BLaER1 treated with 17β-estradiol and CSF1 and Interleukin-3, amounts not matched to agents 10 nM and 100 nM (cell line): Measurements from ENCODE around the gene DGKH.
A peak's percentile ranks its signal among the peaks of the same experiment; 100 is the strongest.

Experiments
- H3K27ac ChIP-seq, 11 experiments: shearing (Covaris generic); formaldehyde crosslinking; 2 replicates each; pipeline ENCODE4 v1.8.1; 2022
- H3K27me3 ChIP-seq, 11 experiments: shearing (Covaris generic); formaldehyde crosslinking; 2 replicates each; pipeline ENCODE4 v1.8.1; 2022
- H3K36me3 ChIP-seq, 11 experiments: shearing (Covaris generic); formaldehyde crosslinking; 2 replicates each; pipeline ENCODE4 v1.8.1; 2022
- H3K4me1 ChIP-seq, 10 experiments: shearing (Covaris generic); formaldehyde crosslinking; 2 replicates each; pipeline ENCODE4 v1.8.1; 2022
- H3K4me2 ChIP-seq, 11 experiments: shearing (Covaris generic); formaldehyde crosslinking; 2 replicates each; pipeline ENCODE4 v1.8.1; 2022
- H3K4me3 ChIP-seq, 10 experiments: shearing (Covaris generic); formaldehyde crosslinking; 2 replicates each; pipeline ENCODE4 v1.8.1; 2022
- H3K9ac ChIP-seq, 11 experiments: shearing (Covaris generic); formaldehyde crosslinking; 2 replicates each; pipeline ENCODE4 v1.8.1; 2022
- H3K9me3 ChIP-seq, 11 experiments: shearing (Covaris generic); formaldehyde crosslinking; replicated peaks in 1 of 11; 2 replicates each; pipeline ENCODE4 v1.8.1; 2022
- H4K20me1 ChIP-seq, 11 experiments: shearing (Covaris generic); formaldehyde crosslinking; 2 replicates each; pipeline ENCODE4 v1.8.1; 2022
- Cebpa-rat ChIP-seq, 11 experiments: shearing (Covaris generic); IDR thresholded peaks; 2 replicates each; pipeline ENCODE4 v1.8.1; 2022

DGKH gene

DNA sequence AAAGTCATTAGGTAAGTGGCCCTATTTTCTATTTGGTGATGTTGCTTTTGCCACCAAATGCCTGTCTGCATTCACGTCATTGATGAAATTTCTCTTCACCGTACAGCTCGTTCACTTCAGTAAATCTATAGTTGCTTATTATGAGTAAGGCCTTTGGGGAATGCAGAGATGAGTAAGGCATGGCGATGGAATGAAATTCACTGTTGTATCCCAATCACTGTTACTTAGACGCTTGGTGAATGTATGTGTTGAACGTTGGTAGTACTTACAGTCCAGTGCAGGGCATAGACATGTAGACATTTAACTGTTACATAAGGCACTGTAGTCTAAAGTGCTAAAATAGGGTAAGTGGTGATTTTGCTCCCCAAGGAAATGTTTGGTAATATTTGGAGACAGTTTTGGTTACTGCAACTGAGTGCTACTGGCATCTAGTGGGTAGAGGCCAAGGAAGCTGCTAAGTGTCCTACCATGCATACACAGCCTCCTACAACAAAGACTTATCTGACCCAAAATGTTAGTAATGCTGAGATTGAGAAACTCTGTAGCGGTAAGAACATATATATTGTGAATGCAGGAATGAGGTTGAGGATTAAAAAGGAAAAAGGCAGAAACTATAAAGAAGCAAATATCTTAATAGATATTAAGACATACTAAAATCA is 229.3 kb downstream of the DGKH start:
- H3K27ac ChIP-seq: no peak overlapping the region
- no peak overlapping the region for H3K9ac ChIP-seq
- H3K9me3 ChIP-seq: peaks cover 0 to 22% (median 3%) of the 10 kb centered on the region in 11 experiments; a peak in 7 of 22 replicates
- H3K4me1 ChIP-seq: peaks cover 28 to 80% (median 34%) of the 10 kb centered on the region in 10 experiments
- no peaks in the 10 kb centered on the region for H3K27me3 ChIP-seq
- peaks cover 0 to 56% (median 12%) of the 10 kb centered on the region in 11 experiments; a peak in 8 of 22 replicates for H4K20me1 ChIP-seq
- no peak for TF ChIP-seq Cebpa-rat (IDR thresholded peaks at IDR 0.05)
- peak overlapping the region in 2 of 11 experiments; percentile 64 to 77; a peak in 5 of 22 replicates for H3K4me2 ChIP-seq
- H3K4me3 ChIP-seq: no peak overlapping the region
- H3K36me3 ChIP-seq: peaks cover 0 to 35% (median 18%) of the 10 kb centered on the region in 11 experiments; a peak in 13 of 22 replicates

DNA sequence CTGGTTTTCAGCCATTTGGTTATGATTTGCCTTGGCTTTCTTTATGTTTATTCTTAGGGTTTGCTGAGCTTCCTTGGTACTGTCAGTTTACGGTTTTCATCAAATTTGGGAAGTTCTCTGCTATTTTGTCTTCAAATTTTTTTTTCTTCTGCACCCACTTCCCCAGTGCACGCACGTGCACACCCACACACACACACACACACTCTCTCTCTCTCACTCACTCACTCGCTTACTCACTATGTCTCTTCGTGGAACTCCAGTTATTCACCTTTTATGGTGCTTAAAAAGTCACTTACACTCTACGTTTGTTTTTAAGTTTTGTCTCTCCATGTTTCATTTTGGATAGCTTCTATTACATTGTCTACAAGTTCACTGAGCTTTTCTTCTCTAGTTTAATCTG is 230.6 kb downstream of the DGKH start:
- Histone ChIP-seq H3K4me1 (peaks cover 23 to 77% (median 30%) of the 10 kb centered on the region in 10 experiments), H3K36me3 (peaks cover 9 to 48% (median 18%) of the 10 kb centered on the region in 11 experiments; a peak in 16 of 22 replicates), H3K27ac (peak overlapping the region in 2 of 11 experiments; percentile 3 to 9; a peak in 2 of 22 replicates), H4K20me1 (peaks cover 8 to 70% (median 20%) of the 10 kb centered on the region in 11 experiments; a peak in 14 of 22 replicates), H3K4me3 (no peak overlapping the region), H3K9me3 (peaks cover 0 to 22% (median 3%) of the 10 kb centered on the region in 11 experiments; a peak in 7 of 22 replicates), H3K4me2 (peak overlapping the region in 5 of 11 experiments; percentile 13 to 77 (median 47); a peak in 6 of 22 replicates), H3K9ac (no peak overlapping the region), H3K27me3 (no peaks in the 10 kb centered on the region)
- no peak for TF ChIP-seq Cebpa-rat (IDR thresholded peaks at IDR 0.05)

DNA sequence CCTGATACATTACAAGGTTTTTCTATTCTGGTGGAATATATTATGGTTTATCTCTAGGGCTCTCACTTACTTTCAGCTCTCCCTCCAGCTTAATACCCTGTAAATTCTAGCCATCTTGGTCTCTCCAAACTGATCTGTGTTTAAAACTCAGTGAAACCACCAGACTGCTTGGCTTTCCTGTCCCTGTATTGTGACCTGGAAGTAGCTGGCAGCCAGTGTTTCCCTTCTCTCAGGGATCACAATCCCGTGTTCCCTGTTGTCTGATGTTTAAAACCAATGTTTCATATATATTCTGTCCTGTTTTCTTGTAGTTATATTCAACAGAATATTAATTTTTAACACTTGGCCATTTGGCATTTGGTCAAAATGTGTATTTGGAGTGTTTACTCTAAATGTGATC is 231.5 kb downstream of the DGKH start:
- H3K4me2 ChIP-seq: peak overlapping the region in 2 of 11 experiments; percentile 64 to 77; a peak in 4 of 22 replicates
- no peak overlapping the region for H3K27ac ChIP-seq
- no peak for TF ChIP-seq Cebpa-rat (IDR thresholded peaks at IDR 0.05)

DNA sequence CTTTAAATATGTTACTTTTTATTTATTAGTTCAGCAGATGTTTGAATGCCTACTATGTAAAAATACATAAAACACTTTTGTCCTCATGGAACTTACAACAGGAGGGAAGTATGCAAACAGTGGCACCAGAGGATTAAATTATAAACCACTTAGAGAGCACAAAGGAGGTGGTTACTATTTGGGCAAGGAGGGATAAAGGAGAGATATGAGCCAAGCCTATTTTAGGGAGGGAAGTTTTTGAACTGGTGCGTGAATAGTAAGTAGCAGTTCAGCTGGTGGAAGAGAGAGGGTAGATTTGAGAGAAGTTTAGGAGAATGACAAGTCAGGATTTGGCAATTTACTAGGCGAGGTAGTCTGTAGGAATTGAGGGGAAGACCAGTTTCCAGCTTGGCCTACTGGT is 232.1 kb downstream of the DGKH start:
- TF ChIP-seq Cebpa-rat (IDR thresholded peaks at IDR 0.05): no peak
- Histone ChIP-seq H3K27ac (no peak overlapping the region), H4K20me1 (peaks cover 9 to 79% (median 27%) of the 10 kb centered on the region in 11 experiments; a peak in 14 of 22 replicates), H3K9me3 (peaks cover 0 to 20% (median 3%) of the 10 kb centered on the region in 11 experiments; a peak in 7 of 22 replicates), H3K4me3 (no peak overlapping the region), H3K4me1 (peaks cover 9 to 65% (median 17%) of the 10 kb centered on the region in 10 experiments; a peak in 18 of 20 replicates), H3K4me2 (peak overlapping the region in 2 of 11 experiments; percentile 22 to 41; a peak in 2 of 22 replicates), H3K36me3 (peaks cover 17 to 60% (median 28%) of the 10 kb centered on the region in 11 experiments; a peak in 20 of 22 replicates), H3K9ac (no peak overlapping the region), H3K27me3 (no peaks in the 10 kb centered on the region)

More for the DNA sequence above, 231.5 kb downstream of the DGKH start:
- Histone ChIP-seq H3K36me3 (peaks cover 12 to 57% (median 22%) of the 10 kb centered on the region in 11 experiments; a peak in 18 of 22 replicates), H3K4me3 (no peak overlapping the region), H4K20me1 (peaks cover 9 to 73% (median 27%) of the 10 kb centered on the region in 11 experiments; a peak in 14 of 22 replicates), H3K9me3 (peaks cover 0 to 22% (median 3%) of the 10 kb centered on the region in 11 experiments; a peak in 7 of 22 replicates), H3K9ac (no peak overlapping the region), H3K27me3 (no peaks in the 10 kb centered on the region), H3K4me1 (peaks cover 14 to 71% (median 23%) of the 10 kb centered on the region in 10 experiments)

GRCh38 chr13:42283574-42283973 is 235.1 kb downstream of the DGKH start:
- Histone ChIP-seq H3K9ac (no peak overlapping the region), H3K4me2 (peak overlapping the region in 3 of 11 experiments; percentile 7 to 23 (median 16); a peak in 3 of 22 replicates)

DNA sequence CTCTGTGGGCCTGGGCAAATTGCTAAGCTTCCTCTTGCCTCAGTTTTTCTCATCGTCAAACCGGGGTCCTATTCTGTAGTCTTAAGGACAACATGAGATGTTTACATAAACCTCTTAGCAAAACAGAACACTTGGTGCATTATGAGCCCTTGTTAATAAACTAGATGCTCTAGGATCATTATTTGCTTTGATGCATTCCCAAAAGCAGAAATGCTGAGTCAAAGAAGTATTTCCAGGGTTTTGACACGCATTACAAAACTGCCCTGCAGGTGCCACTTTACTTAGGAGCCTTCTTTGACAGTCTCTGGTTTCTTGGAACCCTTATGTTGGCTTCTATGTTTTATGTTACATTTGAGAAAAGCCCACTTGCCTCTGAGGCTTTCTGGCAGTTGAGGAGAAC is 235.6 kb downstream of the DGKH start:
- Histone ChIP-seq H3K27me3 (no peaks in the 10 kb centered on the region), H3K4me1 (peaks cover 4 to 45% (median 10%) of the 10 kb centered on the region in 10 experiments; a peak in 14 of 20 replicates), H3K36me3 (peaks cover 45 to 77% (median 46%) of the 10 kb centered on the region in 11 experiments), H4K20me1 (peaks cover 9 to 58% (median 24%) of the 10 kb centered on the region in 11 experiments; a peak in 14 of 22 replicates), H3K9ac (no peak overlapping the region), H3K27ac (no peak overlapping the region), H3K4me3 (no peak overlapping the region), H3K9me3 (peaks cover 0 to 9% (median 3%) of the 10 kb centered on the region in 11 experiments; a peak in 7 of 22 replicates), H3K4me2 (peak overlapping the region in 1 of 11 experiments; percentile 23; a peak in 1 of 22 replicates)
- TF ChIP-seq Cebpa-rat (IDR thresholded peaks at IDR 0.05): no peak

More at GRCh38 chr13:42283574-42283973, 235.1 kb downstream of the DGKH start:
- H4K20me1 ChIP-seq: peaks cover 9 to 61% (median 24%) of the 10 kb centered on the region in 11 experiments; a peak in 14 of 22 replicates
- no peak for TF ChIP-seq Cebpa-rat (IDR thresholded peaks at IDR 0.05)
- H3K27me3 ChIP-seq: no peaks in the 10 kb centered on the region
- no peak overlapping the region for H3K27ac ChIP-seq
- peaks cover 40 to 77% (median 43%) of the 10 kb centered on the region in 11 experiments for H3K36me3 ChIP-seq
- H3K9me3 ChIP-seq: peaks cover 0 to 14% (median 3%) of the 10 kb centered on the region in 11 experiments; a peak in 5 of 22 replicates
- H3K4me3 ChIP-seq: no peak overlapping the region
- H3K4me1 ChIP-seq: peaks cover 4 to 50% (median 10%) of the 10 kb centered on the region in 10 experiments; a peak in 14 of 20 replicates
